Mesodermal cell (in vitro differentiated cells): ENCODE measurements around the gene MED6. TPM values are rescaled to one million over a fixed set of nuclear protein-coding genes. Genes with fewer than 3 reads are reported as not detected.

Experiments
- H3K27ac ChIP-seq: 2 replicates; pipeline ENCODE4 v1.7.0; 2013; ENCODE audit warnings: mild to moderate bottlenecking, low read depth, low read length, moderate library complexity; ENCODE audit not compliant: severe bottlenecking
- H3K36me3 ChIP-seq: 2 replicates; pipeline ENCODE4 v1.7.1; 2013; ENCODE audit warnings: mild to moderate bottlenecking, low read length, moderate library complexity; ENCODE audit not compliant: control insufficient read depth, insufficient read depth
- H3K4me1 ChIP-seq: one replicate; pipeline ENCODE4 v1.7.1; 2013; ENCODE audit warnings: mild to moderate bottlenecking, low read length; ENCODE audit not compliant: insufficient read depth, control insufficient read depth, poor library complexity, severe bottlenecking
- H3K4me3 ChIP-seq: 2 replicates; pipeline ENCODE4 v1.7.0; 2013; ENCODE audit warnings: low read length, control low read depth, mild to moderate bottlenecking; ENCODE audit not compliant: insufficient read depth, poor library complexity, severe bottlenecking; ENCODE audit errors: extremely low read depth
- H3K9me3 ChIP-seq: 2 replicates; pipeline ENCODE4 v1.7.1; 2013; ENCODE audit warnings: mild to moderate bottlenecking, low read length, moderate library complexity; ENCODE audit not compliant: control insufficient read depth
- WGBS, 2 experiments: methylation state at CpG; one replicate each; pipeline ENCODE4 v1.1.5; 2013; ENCODE audit warnings: missing lambda C conversion rate in 2 of 2; ENCODE audit not compliant: insufficient coverage in 2 of 2; 5-methylcytosine and 5-hydroxymethylcytosine counted together
- polyA plus RNA-seq, 2 experiments: library from polyadenylated mRNA; stranded (reverse); fragments of 50-300 nt; gene quantifications; one replicate each; pipeline ENCODE4 v1.2.3, GENCODE V29; 2013

The MED6 gene
- 37.7 TPM for polyA plus RNA-seq (2013, experiment 1 of 2)
- 42.8 TPM for polyA plus RNA-seq (2013, experiment 2 of 2)

GRCh38 chr14:70600382-70601157 is at the start of gene MED6:
TSS of gene MED6 (minus strand) at chr14:70600655. CDS start at chr14:70600637, 18 bp downstream.
- WGBS, 2 experiments = 0 to 2% methylated on average over 13 to 27 of the region's 43 CpGs
- H3K27ac ChIP-seq = peak within 1 kb of the TSS; percentile 80

DNA sequence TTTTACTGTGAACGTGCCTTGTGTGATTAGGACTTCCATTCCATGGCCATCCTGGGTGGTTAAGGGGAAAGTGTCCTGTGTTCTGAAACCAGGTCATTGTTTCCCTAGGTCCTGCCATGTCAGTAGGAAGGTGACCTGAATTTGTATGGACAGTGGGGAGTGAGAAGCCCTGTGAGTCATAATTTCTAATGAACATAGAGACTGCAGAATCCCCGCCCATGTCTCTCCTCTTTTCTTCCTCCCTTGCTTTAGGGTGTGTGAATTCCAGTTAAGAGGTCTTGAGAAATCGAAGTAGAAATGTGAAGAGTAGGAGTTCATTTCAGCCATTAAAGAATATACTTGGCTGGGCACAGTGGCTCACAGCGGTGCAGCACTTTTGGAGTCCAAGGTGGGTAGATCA is 49.3 kb upstream of the MED6 start:
- Histone ChIP-seq H3K4me3 (no peak overlapping the region), H3K36me3 (no peaks in the 10 kb centered on the region), H3K27ac (no peak overlapping the region), H3K9me3 (no peaks in the 10 kb centered on the region), H3K4me1 (no peaks in the 10 kb centered on the region)
- 95 to 100% methylated on average over 2 of the region's 4 CpGs for WGBS, 2 experiments

More at GRCh38 chr14:70600382-70601157, at the start of gene MED6:
- Histone ChIP-seq H3K36me3 (peaks cover 13% of the 10 kb centered on the region), H3K9me3 (no peaks in the 10 kb centered on the region), H3K4me3 (peak within 1 kb of the TSS; percentile 68), H3K4me1 (peaks cover 3% of the 10 kb centered on the region)

GRCh38 chr14:70648346-70648745 is 47.9 kb upstream of the MED6 start:
- Histone ChIP-seq H3K4me3 (no peak overlapping the region), H3K4me1 (peaks cover 5% of the 10 kb centered on the region), H3K27ac (no peak overlapping the region), H3K36me3 (no peaks in the 10 kb centered on the region), H3K9me3 (no peaks in the 10 kb centered on the region)

DNA sequence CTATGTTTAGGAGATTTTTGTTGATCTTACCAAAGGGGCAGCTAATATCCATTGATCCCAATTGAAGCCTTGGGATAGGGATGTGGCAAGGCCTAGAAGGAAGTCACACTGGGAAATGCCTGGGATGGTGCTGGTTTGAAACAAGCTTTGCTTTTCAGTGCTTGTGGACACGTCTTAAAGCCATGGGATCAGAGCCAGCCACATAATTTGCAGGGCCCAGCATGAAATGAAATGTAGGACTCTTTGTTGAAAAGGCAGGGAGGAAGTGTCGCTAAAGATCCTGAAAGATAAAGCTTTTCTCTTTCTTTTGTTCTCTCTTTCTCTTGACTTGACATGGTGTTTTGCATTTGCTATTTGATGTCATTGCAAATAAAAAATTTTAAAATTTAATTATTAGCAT is 46.2 kb upstream of the MED6 start:
- Histone ChIP-seq H3K36me3 (no peaks in the 10 kb centered on the region), H3K4me3 (no peak overlapping the region), H3K27ac (no peak overlapping the region), H3K4me1 (peaks cover 8% of the 10 kb centered on the region), H3K9me3 (no peaks in the 10 kb centered on the region)
- 17 to 44% methylated on average over 1 of the region's 2 CpGs for WGBS, 2 experiments

DNA sequence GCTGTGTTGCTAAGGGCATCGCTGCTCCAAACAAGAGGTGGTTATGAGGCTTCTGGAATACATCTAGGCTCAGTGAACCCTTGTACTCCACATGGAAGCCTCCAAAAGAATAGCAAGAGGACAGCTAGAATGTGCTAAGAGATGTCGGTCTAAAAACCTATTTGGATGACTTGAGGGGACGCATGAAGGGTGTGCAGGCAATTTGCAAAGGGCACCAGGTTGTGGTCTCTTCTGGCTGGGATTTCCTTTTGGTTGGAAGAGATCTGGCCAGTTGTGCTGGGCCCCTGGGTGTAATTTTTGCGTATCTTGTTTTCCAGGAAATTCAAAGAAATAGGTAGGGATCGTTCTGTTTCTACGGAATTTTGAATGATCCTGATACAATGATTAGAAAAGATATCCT is 45.4 kb upstream of the MED6 start:
- Histone ChIP-seq H3K9me3 (no peaks in the 10 kb centered on the region), H3K27ac (no peak overlapping the region), H3K4me3 (no peak overlapping the region), H3K4me1 (peaks cover 8% of the 10 kb centered on the region), H3K36me3 (no peaks in the 10 kb centered on the region)
- WGBS, 2 experiments = 76 to 81% methylated on average over 6 of the region's 6 CpGs

DNA sequence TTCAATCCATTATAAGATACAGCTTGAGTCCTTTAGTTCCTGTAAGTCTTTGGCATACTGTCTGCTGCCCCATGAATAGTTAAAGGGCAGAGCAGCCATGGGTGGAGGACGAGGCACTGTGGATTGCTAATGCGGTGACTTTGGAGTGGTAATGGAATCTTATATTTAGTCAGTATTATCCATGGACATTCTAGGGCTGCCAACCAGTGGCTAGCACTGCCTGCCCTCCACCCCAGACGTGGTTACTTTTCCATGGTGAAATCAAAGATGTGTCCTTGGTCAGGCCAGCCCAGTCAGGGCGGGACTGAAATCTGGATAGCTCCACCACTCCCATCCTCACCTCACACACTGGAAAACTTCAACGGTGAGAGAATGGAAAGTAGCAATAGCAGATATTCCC is 43.5 kb upstream of the MED6 start:
- Histone ChIP-seq H3K4me3 (no peak overlapping the region), H3K4me1 (peaks cover 8% of the 10 kb centered on the region), H3K9me3 (no peaks in the 10 kb centered on the region), H3K27ac (no peak overlapping the region), H3K36me3 (no peaks in the 10 kb centered on the region)
- 80 to 100% methylated on average over 1 of the region's 5 CpGs for WGBS, 2 experiments

DNA sequence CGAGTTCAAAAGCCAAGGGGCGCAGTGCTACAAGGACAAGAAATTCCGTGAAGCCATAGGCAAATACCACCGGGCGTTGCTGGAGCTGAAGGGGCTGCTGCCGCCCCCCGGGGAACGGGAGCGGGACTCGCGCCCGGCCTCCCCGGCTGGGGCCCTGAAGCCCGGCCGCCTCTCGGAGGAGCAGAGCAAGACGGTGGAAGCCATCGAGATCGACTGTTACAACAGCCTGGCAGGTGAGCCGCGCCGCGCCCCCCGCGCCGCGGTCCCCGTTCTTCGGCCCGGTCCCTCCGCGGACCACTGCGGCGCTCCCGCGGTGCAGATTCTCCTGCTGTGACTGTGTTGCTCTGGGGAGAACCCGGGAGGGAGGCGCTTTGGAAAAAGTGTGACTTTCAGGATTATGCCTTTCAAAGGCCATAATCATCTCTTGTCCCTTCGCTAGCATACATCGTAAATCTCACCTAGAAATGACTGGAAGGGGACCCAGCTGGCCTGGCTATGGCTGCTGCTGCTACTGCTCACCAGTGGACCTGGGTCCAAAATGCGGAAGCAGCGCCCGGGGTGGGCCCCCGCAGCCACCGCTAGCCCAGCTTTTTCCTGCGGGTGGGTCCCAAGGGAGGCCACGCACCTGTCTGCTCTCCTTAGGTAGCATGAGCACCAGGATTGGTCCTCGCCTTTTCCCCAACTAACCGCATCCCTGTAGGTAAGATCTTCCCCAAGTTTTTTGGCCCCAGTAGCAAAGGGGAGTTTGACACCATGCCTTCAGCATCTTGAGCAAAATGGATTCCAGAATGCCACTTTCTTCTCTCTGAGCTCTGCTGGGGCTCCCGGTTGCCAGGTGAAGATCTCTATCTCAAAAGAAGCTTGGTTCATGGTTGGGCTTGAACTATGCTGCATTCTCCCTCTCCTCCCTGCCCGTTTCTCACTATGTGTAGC is 42.1 kb upstream of the MED6 start:
- Histone ChIP-seq H3K4me3 (peak overlapping the region; percentile 64), H3K27ac (no peak overlapping the region), H3K9me3 (no peaks in the 10 kb centered on the region), H3K4me1 (peaks cover 8% of the 10 kb centered on the region), H3K36me3 (no peaks in the 10 kb centered on the region)
- WGBS, 2 experiments = 1% methylated on average over 32 to 36 of the region's 51 CpGs

DNA sequence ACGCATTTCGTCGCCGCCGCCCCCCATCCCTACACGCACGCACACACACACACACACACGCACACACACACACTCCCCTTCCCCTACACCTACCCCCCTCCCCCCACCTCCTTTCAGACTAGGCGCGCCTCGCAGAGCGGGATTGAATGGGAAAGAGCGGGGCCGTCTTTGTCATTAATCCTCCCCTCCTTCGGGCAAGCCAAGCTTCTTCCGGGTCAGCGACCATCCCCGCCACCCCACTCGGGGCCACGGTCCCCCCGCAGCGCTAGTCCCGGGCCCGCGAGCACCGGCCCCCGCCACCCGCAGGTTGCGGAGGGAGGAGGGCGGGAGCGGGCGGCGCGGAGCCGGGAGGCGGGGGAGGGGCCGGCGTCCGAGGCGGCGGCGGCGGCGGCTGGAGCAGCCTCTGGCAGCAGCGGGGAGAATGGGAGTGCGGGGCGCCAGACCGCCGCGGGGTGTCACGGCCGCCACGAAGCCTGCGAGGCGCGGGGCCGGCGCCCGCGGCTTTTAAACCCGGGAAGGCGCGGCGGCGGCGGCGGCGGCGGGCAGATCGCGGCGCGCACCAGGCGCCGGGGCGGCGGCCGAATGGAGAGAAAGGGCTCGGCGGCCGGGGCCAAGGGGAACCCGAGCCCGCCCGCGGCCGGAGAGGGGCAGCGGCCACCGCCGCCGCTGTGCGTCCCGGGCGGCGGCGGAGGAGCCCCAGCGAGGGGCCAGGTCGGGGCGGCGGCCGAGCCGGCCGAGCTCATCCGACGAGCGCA is 41.3 kb upstream of the MED6 start, which contains the start of gene TTC9:
Gene TTC9 (plus strand): TSS at position 369 of the 755 bp plus-strand sequence. CDS start 214 bp downstream, at position 583.
- Histone ChIP-seq H3K36me3 (no peaks in the 10 kb centered on the region), H3K4me1 (peaks cover 8% of the 10 kb centered on the region), H3K9me3 (no peaks in the 10 kb centered on the region), H3K4me3 (peak within 1 kb of the TSS; percentile 64), H3K27ac (no peak within 1 kb of the TSS)
- 0 to 1% methylated on average over 61 to 79 of the region's 105 CpGs for WGBS, 2 experiments

- WGBS, 2 experiments = 4 to 6% methylated on average over 8 of the region's 28 CpGs
- Histone ChIP-seq H3K27ac (no peak overlapping the region), H3K4me3 (peak overlapping the region; percentile 49), H3K4me1 (peaks cover 8% of the 10 kb centered on the region), H3K9me3 (no peaks in the 10 kb centered on the region), H3K36me3 (no peaks in the 10 kb centered on the region)
Observed at GRCh38 chr14:70640938-70641547, 40.6 kb upstream of the MED6 start.

DNA sequence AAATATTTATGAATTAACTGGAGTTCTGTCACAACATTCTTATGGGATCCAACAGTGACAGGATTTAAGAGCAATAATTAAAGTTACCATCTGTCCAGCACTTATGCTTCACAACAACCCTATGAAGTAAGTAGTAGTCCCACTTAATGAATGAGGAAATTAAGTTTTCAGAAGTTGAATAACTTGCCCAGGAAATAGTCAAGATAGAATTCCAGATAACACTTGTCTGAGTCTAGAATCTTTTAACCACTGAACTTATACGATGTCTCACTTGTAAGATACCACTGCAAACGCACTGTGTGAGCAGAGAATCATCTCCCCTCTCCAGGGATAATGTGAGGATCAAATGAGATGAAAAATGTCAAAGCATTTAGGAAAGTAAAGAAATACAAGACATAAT is 38.0 kb upstream of the MED6 start:
- H3K4me3 ChIP-seq = no peak overlapping the region
- 100% methylated on average over 1 of the region's 2 CpGs; no CpG with 5 or more reads in 1 of the 2 experiments for WGBS, 2 experiments
- H3K27ac ChIP-seq = no peak overlapping the region
- H3K4me1 ChIP-seq = peaks cover 4% of the 10 kb centered on the region
- no peaks in the 10 kb centered on the region for H3K9me3 ChIP-seq
- H3K36me3 ChIP-seq = no peaks in the 10 kb centered on the region
